IPS-11a (cell line): ENCODE measurements around the gene CHKA.

Experiments used
- H3K4me3 ChIP-seq: one replicate; pipeline ENCODE4 v1.5.1; 2013; ENCODE audit warnings: low read depth, low read length, control low read depth

CHKA gene

GRCh38 chr11:68076371-68077042 lies 44.7 kb downstream of the CHKA start:
- no peak overlapping the region for H3K4me3 ChIP-seq

GRCh38 chr11:68074584-68075352 lies 46.4 kb downstream of the CHKA start:
- H3K4me3 ChIP-seq = no peak overlapping the region

- H3K4me3 ChIP-seq = no peak overlapping the region
These were observed 49.7 kb downstream of the CHKA start for GRCh38 chr11:68071281-68072048.

GRCh38 chr11:68067991-68068390 lies 53.2 kb downstream of the CHKA start:
- no peak overlapping the region for H3K4me3 ChIP-seq

- H3K4me3 ChIP-seq = no peak overlapping the region
These were observed 54.4 kb downstream of the CHKA start for GRCh38 chr11:68066742-68067141.

- no peak overlapping the region for H3K4me3 ChIP-seq
These were observed 55.3 kb downstream of the CHKA start for GRCh38 chr11:68065841-68066240.

- H3K4me3 ChIP-seq = no peak overlapping the region
These were observed 56.3 kb downstream of the CHKA start for GRCh38 chr11:68064926-68065325.

- no peak overlapping the region for H3K4me3 ChIP-seq
These were observed 59.7 kb downstream of the CHKA start for GRCh38 chr11:68061508-68061907.

GRCh38 chr11:68057807-68058206 lies 63.4 kb downstream of the CHKA start:
- no peak overlapping the region for H3K4me3 ChIP-seq

- no peak overlapping the region for H3K4me3 ChIP-seq
These were observed 64.6 kb downstream of the CHKA start for GRCh38 chr11:68056317-68057285.

GRCh38 chr11:68053981-68054812 lies 67.0 kb downstream of the CHKA start:
- H3K4me3 ChIP-seq = no peak overlapping the region

- no peak overlapping the region for H3K4me3 ChIP-seq
These were observed 68.1 kb downstream of the CHKA start for GRCh38 chr11:68053117-68053516.

GRCh38 chr11:68052137-68052873 lies 68.9 kb downstream of the CHKA start:
- no peak overlapping the region for H3K4me3 ChIP-seq

GRCh38 chr11:68051191-68052136 lies 69.7 kb downstream of the CHKA start:
- H3K4me3 ChIP-seq = no peak overlapping the region

- H3K4me3 ChIP-seq = no peak overlapping the region
These were observed 70.8 kb downstream of the CHKA start for GRCh38 chr11:68050371-68050841.

GRCh38 chr11:68049509-68050370 lies 71.4 kb downstream of the CHKA start:
- H3K4me3 ChIP-seq = no peak overlapping the region
